Ishikawa (cell line): ENCODE data around the gene SLC24A2.

Experiments used
- CEBPB ChIP-seq: IDR thresholded peaks from 2 replicates; pipeline ENCODE4 v1.6.1; 2012
- CREB1 ChIP-seq: IDR thresholded peaks from 2 replicates; pipeline ENCODE4 v1.6.1; 2012; ENCODE audit warnings: low read depth
- EGR1 ChIP-seq: IDR thresholded peaks from 2 replicates; pipeline ENCODE4 v1.6.1; 2012
- EP300 ChIP-seq: IDR thresholded peaks from 2 replicates; pipeline ENCODE4 v1.6.1; 2012; ENCODE audit warnings: borderline replicate concordance
- FOXM1 ChIP-seq: IDR thresholded peaks from 2 replicates; pipeline ENCODE4 v1.6.1; 2012; ENCODE audit warnings: low read depth, borderline replicate concordance
- NFIC ChIP-seq: IDR thresholded peaks from 2 replicates; pipeline ENCODE4 v1.6.1; 2012
- RAD21 ChIP-seq: IDR thresholded peaks from 2 replicates; pipeline ENCODE4 v1.6.1; 2012; ENCODE audit warnings: low read depth
- TAF1 ChIP-seq: IDR thresholded peaks from 2 replicates; pipeline ENCODE4 v1.6.1; 2012; ENCODE audit warnings: low read depth, mild to moderate bottlenecking
- TCF12 ChIP-seq: IDR thresholded peaks from 2 replicates; pipeline ENCODE4 v1.6.1; 2012; ENCODE audit warnings: low read depth
- TEAD4 ChIP-seq: IDR thresholded peaks from 2 replicates; pipeline ENCODE4 v1.6.1; 2012
- USF1 ChIP-seq: IDR thresholded peaks from 2 replicates; pipeline ENCODE4 v1.6.1; 2012
- YY1 ChIP-seq: IDR thresholded peaks from 2 replicates; pipeline ENCODE4 v1.6.1; 2012; ENCODE audit warnings: low read depth
- ZBTB7A ChIP-seq: IDR thresholded peaks from 2 replicates; pipeline ENCODE4 v1.6.1; 2012; ENCODE audit warnings: low read depth
- TF ChIP-seq, protein P1 (sequence below): IDR thresholded peaks from 2 replicates; pipeline ENCODE4 v1.6.1; 2012
- TF ChIP-seq, protein P2 (sequence below): IDR thresholded peaks from 2 replicates; pipeline ENCODE4 v1.6.1; 2012; ENCODE audit warnings: low read depth, mild to moderate bottlenecking

Gene SLC24A2

GRCh38 chr9:19807182-19807892 lies 18.5 kb upstream of the SLC24A2 start:
- no peak for TF ChIP-seq RAD21
- no peak for TF ChIP-seq CEBPB

- TF ChIP-seq EP300, result no peak
- TF ChIP-seq TCF12, result no peak
Observed at GRCh38 chr9:19804431-19804830, 15.6 kb upstream of the SLC24A2 start.

GRCh38 chr9:19800884-19801283 lies 12.0 kb upstream of the SLC24A2 start:
- TF ChIP-seq RAD21 (no peak), TCF12 (no peak), ZBTB7A (no peak), CREB1 (no peak), USF1 (no peak), TEAD4 (no peak), FOXM1 (no peak), EP300 (no peak), YY1 (no peak), NFIC (no peak), CEBPB (no peak), TAF1 (no peak)
- TF ChIP-seq, protein P1, sequence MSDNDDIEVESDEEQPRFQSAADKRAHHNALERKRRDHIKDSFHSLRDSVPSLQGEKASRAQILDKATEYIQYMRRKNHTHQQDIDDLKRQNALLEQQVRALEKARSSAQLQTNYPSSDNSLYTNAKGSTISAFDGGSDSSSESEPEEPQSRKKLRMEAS, result no peak

- TF ChIP-seq TEAD4 (no peak), USF1 (no peak), TAF1 (no peak), RAD21 (no peak), TCF12 (no peak), CREB1 (no peak), NFIC (no peak), CEBPB (no peak), ZBTB7A (no peak), YY1 (no peak), FOXM1 (no peak)
- TF ChIP-seq, protein P2, sequence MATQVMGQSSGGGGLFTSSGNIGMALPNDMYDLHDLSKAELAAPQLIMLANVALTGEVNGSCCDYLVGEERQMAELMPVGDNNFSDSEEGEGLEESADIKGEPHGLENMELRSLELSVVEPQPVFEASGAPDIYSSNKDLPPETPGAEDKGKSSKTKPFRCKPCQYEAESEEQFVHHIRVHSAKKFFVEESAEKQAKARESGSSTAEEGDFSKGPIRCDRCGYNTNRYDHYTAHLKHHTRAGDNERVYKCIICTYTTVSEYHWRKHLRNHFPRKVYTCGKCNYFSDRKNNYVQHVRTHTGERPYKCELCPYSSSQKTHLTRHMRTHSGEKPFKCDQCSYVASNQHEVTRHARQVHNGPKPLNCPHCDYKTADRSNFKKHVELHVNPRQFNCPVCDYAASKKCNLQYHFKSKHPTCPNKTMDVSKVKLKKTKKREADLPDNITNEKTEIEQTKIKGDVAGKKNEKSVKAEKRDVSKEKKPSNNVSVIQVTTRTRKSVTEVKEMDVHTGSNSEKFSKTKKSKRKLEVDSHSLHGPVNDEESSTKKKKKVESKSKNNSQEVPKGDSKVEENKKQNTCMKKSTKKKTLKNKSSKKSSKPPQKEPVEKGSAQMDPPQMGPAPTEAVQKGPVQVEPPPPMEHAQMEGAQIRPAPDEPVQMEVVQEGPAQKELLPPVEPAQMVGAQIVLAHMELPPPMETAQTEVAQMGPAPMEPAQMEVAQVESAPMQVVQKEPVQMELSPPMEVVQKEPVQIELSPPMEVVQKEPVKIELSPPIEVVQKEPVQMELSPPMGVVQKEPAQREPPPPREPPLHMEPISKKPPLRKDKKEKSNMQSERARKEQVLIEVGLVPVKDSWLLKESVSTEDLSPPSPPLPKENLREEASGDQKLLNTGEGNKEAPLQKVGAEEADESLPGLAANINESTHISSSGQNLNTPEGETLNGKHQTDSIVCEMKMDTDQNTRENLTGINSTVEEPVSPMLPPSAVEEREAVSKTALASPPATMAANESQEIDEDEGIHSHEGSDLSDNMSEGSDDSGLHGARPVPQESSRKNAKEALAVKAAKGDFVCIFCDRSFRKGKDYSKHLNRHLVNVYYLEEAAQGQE, result no peak
Observed at GRCh38 chr9:19799784-19800183, 10.9 kb upstream of the SLC24A2 start.

GRCh38 chr9:19788152-19788551 lies 685 bp downstream of the SLC24A2 start:
- TF ChIP-seq EGR1, result no peak
- no peak for TF ChIP-seq CREB1
- TF ChIP-seq FOXM1, result no peak
- TF ChIP-seq, protein P1, result no peak
- no peak for TF ChIP-seq ZBTB7A
- TF ChIP-seq RAD21, result no peak
- TF ChIP-seq EP300, result no peak
- TF ChIP-seq CEBPB, result no peak
- no peak for TF ChIP-seq YY1
- no peak for TF ChIP-seq NFIC
- no peak for TF ChIP-seq TEAD4
- TF ChIP-seq TCF12, result no peak
- TF ChIP-seq USF1, result no peak
- TF ChIP-seq TAF1, result no peak
- TF ChIP-seq, protein P2, result no peak

- no peak for TF ChIP-seq EGR1
- no peak for TF ChIP-seq TEAD4
- TF ChIP-seq, protein P2, result no peak
- no peak for TF ChIP-seq CREB1
- TF ChIP-seq CEBPB, result no peak
- no peak for TF ChIP-seq RAD21
- TF ChIP-seq YY1, result no peak
Observed at GRCh38 chr9:19787672-19788071, 1.2 kb downstream of the SLC24A2 start.
